Kasumi-1 (cell line): ENCODE measurements around the gene TRIM15.
"Not testable (repeated sequence)": the region's sequence is repeated elsewhere in the genome, so short reads cannot be mapped to it uniquely, and the experiment has no call there.

ENCODE experiments used
- DNase-seq, 2 experiments: peaks; one replicate each; lab custom pipeline; 2025; lab: John Stamatoyannopoulos, UW

The TRIM15 gene

DNA sequence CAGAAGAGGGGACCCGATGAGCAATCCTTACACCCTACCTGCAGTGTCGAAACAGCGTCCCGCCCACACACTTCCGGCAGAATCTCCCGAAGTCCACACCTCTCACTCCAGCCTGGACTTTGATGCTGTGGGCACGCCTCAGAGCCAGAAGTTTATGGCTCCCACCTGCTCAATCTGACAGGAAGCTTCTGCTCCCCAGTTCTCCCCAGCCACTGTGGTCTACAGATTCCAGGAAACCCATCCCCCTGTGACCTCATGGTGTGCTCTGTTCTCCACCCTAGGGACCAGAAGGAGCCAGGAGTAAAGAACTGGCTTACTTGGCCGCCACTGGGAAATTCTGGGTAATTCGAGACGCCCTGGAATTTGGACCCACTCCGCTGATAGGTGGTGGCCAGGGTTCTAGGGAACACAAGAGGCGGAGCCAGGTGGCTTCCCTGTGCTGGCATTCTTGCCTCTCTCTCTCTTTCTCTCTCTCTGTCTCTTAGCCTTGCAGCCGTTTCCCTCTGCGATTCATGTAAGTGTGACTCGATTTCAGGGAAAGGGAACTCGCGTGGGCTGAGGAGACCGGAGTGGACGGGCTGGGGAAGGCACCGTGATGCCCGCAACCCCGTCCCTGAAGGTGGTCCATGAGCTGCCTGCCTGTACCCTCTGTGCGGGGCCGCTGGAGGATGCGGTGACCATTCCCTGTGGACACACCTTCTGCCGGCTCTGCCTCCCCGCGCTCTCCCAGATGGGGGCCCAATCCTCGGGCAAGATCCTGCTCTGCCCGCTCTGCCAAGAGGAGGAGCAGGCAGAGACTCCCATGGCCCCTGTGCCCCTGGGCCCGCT is at the start of gene TRIM15:
TSS of gene TRIM15 (plus strand) at position 457 of the 828 bp plus-strand sequence. CDS start at position 596, 139 bp downstream.
- DNase-seq, result no peak

DNA sequence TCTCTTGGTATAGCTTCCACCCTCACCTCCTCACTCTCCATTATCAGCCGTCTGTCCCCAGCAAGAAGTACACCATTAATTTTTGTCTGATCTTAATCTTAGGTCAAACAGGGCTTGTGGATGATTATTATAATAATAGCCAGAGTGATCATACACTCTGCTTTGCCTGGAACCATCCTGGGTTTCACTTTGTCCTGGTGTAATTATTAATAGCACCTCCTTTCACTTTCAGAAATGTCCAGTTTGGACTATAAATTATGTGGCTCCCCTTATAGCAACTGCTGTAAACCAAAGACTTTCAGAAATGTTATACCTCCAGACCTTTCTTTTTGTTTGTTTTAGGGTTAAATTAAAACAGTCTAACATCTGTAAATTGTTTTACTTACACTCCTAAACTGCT is 49.5 kb upstream of the TRIM15 start:
- no peak for DNase-seq

DNA sequence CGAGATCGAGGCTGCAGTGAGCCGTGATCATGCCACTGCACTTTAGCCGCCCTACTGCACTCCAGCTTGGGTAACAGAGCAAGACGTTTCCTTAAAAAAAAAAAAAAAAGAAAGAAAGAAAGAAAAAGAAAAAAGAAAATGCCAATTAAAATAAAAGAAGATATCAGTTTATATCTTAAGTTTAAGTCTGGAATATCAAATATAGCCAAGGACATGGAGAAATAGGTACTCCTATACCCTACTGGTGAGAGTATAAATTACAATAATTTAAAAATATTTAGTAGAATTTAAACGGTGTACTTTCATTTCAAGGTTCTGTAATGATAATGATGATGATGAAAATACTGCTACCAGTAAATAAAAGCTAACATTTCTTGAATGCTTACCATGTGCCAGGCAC is 46.6 kb upstream of the TRIM15 start:
- peak in 1 of 2 experiments; percentile 33 for DNase-seq

DNA sequence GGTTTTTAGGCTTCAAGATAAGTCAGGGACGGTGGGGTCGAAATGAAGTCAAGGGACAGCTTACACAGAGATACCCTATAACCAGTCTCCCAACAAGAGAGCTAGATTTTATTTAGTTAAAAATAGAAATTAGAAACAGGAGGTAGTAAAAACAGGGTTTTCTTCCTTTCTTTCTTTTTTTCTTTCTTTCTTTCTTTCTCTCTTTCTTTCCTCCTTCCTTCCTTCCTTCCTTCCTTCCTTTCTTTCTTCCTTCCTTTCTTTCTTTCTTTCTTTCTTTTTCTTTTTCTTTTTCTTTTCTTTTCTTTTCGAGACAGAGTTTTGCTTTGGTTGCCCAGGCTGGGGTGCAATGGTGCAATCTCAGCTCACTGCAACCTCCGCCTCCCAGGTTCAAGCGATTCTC is 44.7 kb upstream of the TRIM15 start:
- not testable (repeated sequence) for DNase-seq

DNA sequence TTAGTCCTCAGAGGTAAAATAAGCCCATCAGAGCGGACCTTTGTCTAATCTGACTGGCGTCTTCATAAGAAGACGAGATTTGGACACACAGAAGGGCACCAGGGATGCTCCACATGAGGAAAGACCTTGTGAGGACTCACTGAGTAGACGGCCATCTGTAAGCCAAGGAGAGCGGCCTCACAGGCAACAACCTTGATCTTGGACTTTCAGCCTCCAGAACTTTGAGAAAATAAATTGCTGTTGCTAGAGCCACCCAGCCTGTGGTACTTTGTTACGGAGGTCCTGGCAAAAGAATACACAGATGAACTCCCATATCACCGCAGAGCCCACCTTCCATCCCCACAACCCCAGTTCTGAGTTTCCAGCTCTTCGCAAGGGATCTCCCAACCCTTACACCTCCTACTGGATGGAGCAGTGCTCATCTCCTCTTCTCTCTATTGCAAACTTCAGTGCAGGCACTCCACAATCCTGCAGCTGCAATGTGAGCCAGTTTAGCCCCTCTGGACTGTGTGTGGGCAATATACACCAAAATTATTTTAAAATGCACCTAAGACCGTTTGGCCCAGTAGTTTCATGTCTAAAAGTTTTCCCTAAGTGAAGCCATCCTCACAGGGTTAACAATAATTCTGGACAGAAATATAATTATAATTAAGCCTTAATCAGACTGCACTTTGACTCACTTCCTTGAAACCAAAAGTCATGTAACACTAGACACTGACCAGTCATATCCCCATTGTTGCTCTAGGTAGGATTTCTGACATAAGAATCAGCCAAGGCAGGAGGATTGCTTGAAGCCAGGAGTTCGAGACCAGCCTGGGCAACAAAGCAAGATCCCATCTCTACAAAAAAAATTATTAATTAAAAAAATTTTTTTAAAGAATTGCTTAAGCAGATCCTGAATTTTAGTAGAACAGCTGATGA is 41.6 kb upstream of the TRIM15 start:
- DNase-seq, result no peak

DNA sequence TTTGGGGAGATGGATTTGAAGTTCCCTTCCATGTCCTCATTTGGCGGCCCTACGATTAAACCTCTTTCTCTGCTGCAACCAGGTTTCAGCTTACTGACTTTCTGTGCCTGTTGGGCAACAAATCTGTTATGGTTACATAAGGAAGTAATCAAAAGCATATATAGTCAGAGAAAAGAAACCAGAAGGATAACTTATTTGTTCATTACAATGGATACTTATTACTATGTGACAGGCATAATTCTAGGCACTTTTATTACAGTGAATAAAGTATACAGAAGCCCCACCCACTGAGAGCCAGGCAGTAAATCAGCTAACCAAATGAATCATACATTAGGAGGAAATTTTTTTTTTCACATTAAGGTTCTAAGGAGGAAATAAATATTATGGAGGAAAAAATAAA is 40.8 kb upstream of the TRIM15 start:
- DNase-seq, result no peak

DNA sequence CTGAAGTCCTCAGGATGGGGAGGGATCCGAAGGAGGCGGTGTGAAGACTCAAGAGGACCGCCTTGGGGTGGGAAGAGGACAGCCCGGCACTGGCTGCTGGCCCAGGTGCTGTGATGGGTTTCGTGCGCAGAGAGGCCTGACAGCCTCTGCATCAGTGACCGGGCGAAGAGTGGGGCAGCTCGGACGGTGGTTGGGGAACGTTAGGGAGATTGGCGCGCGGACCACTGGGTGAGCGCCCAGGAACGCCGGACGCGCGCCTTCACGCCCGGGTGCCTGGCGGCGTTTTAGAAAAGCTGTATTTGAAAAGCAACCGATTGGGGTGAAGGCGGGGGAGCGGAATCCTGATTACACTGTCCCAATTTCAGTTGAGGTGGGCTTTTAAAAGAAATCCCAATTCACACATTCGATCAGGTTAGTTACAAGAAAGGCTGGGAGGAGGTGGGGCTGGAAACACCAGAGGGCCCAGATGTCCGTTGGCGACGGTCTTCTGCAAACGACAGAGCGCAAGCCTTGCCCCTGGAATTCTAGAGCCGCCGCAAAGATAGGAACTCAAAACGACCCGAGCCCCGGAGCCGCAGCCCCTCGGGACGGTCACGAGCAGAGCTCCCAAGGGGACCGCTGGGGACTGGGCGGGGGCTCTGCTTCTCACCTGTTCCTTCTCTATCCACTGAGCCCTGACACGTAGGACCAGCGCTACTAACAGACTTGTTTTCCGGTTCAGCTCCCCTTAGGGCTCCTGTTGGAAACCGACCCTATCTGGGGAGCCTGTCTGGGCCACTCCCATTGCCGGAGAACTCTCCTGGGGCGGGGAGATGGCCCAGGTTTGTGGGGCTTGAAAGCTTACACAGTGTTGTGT is 35.9 kb upstream of the TRIM15 start:
- no peak for DNase-seq

DNA sequence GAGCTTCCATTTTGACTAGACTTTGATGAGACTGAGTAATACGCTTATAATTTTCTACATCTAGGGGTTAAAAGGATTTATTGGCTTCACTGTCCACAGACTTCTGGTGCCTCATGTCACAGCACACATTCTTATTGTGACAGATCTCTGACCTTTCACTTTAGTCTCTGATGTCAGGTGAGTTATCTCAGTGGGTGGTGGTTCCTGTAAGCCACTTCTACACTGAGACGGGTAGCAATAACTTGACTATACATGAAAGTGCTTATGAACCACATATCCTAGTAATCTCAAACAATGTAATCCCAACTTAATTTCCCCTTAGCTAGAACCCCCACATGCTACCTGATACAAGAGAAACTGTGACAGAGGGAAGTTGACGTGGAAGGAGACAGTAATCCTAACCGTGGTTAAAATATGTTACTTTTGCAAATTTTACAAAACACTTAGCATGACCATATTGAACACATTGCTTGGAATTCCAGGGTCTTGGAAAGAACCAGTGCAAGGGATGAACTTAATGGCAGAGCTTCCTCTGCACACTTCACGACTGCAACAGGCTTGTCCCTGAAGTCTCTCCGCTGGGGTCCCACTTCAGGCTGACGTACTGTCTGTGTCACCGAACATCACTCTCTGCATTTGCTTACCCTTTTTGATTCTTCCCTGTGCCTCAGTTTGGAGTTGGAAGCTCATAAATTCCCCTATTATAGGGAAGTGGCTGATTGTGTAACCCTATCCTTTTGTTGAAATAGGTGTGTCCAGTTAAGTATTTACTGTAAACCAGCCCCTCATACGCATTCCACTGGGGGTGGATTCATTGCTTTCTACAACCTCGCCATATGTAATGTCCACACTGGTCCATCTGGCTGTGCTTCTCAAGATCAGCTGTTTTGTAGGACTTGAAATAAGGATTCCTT is 33.8 kb upstream of the TRIM15 start:
- no peak for DNase-seq

DNA sequence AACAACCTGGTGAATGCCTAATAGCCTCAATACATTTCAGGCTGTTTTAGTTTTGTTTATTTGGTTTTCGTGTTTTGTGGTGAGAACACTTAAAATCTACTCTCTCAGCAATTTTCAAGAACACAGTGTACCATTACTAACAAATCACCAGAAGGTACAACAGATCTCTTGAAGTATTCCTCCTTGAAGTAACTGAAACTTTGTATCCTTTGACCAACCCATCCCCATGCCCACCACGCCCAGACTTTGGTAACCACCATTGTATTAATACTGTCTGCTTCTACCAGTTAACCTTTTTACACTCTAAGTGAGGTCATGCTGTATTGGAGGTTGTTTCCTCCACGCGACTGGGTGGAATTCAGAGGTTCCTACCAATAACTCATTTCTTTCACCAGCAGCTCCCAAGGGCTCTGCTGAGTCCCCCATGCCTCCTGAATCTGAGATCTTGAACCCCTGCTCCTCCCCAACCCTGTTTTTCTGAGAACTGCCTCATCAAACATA is 33.1 kb upstream of the TRIM15 start:
- DNase-seq, result no peak

DNA sequence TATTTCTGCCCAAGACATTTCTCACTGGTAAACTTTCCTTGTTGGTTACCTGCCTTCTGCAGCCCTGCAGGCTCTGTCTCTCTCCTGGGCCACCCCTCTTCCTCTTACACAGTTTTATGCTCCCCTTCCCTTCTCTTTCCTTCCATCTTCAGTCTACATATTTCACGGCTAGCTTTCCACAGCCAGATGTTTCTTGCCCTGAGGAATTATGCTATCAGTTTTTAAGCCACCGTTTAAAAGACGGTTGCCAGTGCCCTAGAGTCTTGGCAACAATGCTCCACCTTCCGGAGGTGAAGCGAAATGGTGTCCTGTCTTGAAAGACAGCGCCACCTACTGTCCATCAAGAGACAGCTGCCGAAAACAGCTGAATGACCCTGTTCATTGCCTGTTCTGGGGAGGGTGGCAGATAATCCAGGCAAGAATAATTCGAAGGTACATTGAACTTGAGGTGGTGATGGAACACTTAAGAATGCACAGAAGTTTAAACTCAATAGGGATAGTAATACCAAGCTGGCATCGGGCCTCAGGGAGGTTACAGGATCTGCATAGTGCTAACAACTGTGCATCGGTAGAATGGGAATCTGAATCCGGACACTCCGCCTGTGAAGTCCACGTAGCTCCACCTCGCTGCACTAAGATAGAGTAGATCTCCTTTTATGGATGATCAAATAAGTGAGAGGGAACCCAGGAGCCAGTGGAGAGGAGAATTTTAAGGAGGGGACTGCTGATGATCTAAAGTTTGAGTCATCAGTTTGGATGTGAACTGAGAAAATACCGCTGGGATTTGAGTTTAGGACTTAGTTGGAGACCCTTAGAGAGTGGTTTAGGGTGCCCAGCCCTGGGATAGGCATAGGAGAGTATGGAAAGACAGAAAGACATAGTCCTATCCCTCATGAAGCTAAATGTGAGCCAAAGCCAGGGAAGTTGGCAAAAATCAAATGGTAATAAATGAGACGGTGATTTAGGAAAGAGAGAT is 32.2 kb upstream of the TRIM15 start:
- DNase-seq, result peak; percentile 83 to 87

DNA sequence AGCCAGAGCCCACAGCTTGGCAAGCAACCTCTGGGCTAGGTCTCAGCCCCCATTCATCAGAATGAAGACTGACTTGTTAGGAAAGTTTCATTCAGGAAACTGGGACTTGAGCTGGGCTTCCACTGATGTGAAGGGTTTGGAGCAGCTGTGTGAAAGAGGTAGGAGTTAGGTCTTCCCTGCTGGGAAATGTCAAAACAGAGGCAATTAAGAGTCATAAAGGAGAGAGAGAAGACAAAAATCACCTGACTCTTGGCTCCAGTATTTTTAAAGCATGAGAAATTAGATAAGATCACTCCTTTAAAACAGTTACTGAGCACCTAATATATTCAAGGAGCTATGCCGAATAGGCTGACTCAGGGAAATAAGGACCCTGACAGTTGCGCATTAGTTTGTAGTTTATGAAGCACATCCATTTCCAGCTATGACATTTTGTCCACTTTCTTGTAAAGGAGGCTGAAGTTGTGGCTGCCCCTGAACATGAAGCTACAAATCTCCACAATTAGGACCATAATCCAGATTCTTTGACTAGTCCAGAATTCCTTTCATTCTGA is 31.3 kb upstream of the TRIM15 start:
- no peak for DNase-seq

DNA sequence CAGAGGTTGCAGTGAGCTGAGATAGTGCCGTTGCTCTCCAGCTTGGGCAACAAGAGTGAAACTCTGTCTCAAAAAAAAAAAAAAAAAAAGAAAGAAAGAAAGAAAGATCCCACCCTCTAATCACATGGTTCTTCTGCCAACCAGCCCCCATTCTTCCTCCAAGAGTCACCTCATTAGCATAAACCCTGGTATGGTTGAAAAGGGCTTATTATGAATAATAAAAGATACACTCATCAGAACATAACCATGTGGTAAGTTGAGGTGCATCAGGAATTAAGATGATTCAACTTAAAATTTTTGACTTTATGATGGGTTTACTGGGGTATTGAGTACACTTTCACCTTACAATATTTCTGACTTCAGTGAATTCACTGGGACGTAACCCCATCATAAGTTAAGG is 28.2 kb upstream of the TRIM15 start:
- no peak for DNase-seq

DNA sequence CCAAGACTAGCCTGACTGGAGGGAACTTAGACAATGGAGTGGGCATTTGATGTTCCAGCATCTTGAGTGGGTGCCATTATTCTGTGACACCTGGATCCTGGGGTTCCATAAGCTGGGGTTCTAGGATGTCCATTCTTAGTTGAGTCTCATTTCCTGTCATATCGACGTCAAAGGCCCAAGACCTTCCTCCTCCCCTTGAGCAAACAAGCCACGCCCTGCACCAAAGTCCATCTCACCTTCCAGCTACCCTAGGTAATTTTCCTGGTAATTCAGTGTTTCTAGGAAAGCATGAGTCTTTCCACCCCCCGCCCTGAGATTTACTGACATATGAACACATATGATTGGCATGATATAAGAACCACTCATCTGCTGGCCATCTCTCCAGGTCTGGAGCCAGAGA is 27.6 kb upstream of the TRIM15 start, which contains the start of gene TRIM40:
TSS of gene TRIM40 (plus strand) at position 384 of the 400 bp plus-strand sequence. CDS start 897 bp downstream, outside the sequence.
- DNase-seq, result no peak

DNA sequence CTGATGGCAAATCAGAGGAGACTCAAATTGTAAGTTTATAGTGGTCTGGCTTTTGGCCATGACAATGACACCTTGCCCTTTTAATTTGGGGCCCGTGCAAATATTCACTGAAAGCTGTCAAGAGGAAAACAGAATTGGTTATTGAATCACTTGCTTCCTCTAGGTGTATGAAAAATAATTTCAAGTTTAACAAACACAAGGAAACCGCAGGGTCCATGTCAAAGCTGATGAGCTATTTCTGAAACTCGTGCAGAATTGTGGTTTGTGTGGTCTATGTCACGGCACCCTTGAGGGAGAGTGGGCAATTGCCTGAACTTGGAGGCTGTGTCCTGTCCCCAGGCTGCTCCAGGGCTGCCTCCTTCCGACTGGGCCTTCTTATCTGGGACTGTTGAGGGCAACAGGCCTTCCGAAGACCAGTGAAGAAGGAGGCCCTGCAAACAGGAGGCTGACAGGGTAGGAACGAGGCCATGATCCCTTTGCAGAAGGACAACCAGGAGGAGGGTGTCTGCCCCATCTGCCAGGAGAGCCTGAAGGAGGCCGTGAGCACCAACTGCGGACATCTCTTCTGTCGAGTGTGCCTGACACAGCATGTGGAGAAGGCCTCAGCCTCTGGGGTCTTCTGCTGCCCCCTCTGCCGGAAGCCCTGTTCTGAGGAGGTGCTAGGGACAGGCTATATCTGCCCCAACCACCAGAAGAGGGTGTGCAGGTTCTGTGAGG is 26.6 kb upstream of the TRIM15 start:
- no peak for DNase-seq

DNA sequence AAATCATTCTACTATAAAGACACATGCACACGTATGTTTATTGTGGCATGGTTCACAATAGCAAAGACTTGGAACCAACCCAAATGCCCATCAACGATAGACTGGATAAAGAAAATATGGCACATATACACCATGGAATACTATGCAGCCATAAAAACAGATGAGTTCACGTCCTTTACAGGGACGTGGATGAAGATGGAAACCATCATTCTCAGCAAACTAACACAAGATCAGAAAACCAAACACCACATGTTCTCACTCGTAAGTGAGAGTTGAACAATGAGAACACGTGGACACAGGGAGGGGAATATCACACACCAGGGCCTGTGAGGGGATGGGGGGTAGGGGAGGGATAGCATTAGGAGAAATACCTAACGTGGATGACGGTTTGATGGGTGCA is 23.1 kb upstream of the TRIM15 start:
- DNase-seq, result not testable (repeated sequence)

DNA sequence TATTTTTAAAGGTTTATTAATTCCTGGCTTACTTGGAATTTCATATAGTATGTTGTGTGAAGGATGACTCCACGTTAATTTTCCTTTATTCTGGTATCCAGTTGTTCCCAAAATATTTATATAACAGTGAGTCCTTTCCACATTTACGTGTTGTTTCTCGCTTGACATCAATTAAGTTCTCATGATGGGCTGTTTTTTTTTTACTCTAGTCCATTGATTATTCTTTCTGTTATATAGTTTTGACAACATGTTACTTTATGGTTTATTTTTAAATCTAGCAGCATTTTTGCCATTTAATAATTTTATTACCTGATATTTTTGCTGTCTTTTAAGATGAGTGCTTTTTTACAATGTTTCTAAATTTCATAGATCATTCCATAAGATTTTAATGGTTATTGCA is 20.7 kb upstream of the TRIM15 start:
- no peak for DNase-seq

DNA sequence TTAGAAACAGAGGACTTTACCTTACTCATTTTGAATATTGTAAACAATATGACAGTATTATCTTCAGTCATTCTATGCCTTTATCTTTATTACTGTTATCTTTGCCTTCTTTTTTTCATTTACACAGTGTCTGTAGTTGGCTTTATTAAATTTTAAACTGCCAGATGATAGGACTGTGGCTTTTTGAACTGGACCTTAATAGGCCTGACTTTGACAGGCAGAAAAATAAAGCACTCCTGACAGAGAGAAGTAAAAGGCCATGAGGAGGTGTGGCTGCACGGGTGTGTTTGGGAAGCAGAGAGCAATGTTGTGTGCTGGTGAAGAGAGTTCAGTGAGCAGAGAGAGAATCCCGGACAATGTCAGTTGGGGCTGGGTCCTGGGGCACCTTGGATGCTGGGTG is 19.6 kb upstream of the TRIM15 start:
- no peak for DNase-seq

DNA sequence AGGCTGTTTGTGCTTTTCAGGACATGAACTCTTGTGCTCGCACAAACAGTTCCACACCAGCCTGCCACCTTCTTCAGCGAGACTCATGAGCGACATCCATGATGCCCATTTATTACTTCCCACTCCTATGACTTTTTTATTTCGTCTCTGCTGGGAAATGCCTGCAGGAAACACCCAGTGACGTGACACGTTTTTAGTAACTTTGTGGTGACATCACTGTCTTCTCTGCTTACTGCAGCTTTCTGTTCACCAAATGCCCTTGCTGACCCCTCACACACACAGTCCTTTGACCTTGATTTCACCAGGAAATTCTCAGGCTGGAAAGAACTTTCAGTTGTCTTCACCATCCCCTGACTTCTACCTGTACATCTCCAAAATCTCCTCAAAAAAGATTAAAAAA is 18.5 kb upstream of the TRIM15 start:
- DNase-seq, result no peak
